H1 (cell line): ENCODE data around the gene EGLN3. TPM values are rescaled to one million over a fixed set of nuclear protein-coding genes. Genes with fewer than 3 reads are reported as not detected.

ENCODE experiments used
- CREB1 ChIP-seq: IDR thresholded peaks from 2 replicates; pipeline ENCODE4 v1.6.1; 2012; ENCODE audit warnings: inconsistent platforms
- EGR1 ChIP-seq: IDR thresholded peaks from 2 replicates; pipeline ENCODE4 v1.6.1; 2011; ENCODE audit warnings: low read depth, low read length, borderline replicate concordance
- ZNF274 ChIP-seq: IDR thresholded peaks from 2 replicates; pipeline ENCODE4 v1.7.0; 2012; ENCODE audit warnings: low read length, borderline replicate concordance; ENCODE audit errors: extremely low read depth
- polyA plus RNA-seq, 7 experiments: library from polyadenylated mRNA; depleted of rRNA in 3 of 7; stranded (reverse) in 5 of 7; unstranded in 2 of 7; fragments of >200 nt in 5 of 7; fragments of 200-250 nt in 2 of 7; gene quantifications; 1 replicate in 5 of 7; 2 replicates in 1 of 7; 4 replicates in 1 of 7; pipeline versions ENCODE4 v1.2.1 to v1.2.3, GENCODE V29; 2011 to 2013; ENCODE audit warnings: missing spikeins in 2 of 7, mixed read lengths in 2 of 7
- total RNA-seq: library from RNA; stranded (reverse); fragmentation: NEBNext Ultra II Directional; extraction: Animal tissue kit (Norgen Biotek cat#: 25700); gene quantifications from 2 replicates; pipeline ENCODE4 v1.2.1, GENCODE V29; 2021

Gene EGLN3
- total and polyA plus RNA-seq, 2 of the 8 experiments (the other 6 are each of a cell fraction or from before 2014, with no cell fraction given), result 10.6 to 27.3 TPM

GRCh38 chr14:33928895-33929294 is 22.0 kb downstream of the EGLN3 start (continued):
- no peak for TF ChIP-seq ZNF274
- no peak for TF ChIP-seq EGR1
- TF ChIP-seq CREB1, result no peak
